NCI-H2029 treated with DMSO at 0.1 percent for 48 hours (cell line): Measurements from ENCODE around the gene P4HB.

Experiments
- DNase-seq: peaks from one replicate; lab custom pipeline; 2025; lab: John Stamatoyannopoulos, UW

The P4HB gene

DNA sequence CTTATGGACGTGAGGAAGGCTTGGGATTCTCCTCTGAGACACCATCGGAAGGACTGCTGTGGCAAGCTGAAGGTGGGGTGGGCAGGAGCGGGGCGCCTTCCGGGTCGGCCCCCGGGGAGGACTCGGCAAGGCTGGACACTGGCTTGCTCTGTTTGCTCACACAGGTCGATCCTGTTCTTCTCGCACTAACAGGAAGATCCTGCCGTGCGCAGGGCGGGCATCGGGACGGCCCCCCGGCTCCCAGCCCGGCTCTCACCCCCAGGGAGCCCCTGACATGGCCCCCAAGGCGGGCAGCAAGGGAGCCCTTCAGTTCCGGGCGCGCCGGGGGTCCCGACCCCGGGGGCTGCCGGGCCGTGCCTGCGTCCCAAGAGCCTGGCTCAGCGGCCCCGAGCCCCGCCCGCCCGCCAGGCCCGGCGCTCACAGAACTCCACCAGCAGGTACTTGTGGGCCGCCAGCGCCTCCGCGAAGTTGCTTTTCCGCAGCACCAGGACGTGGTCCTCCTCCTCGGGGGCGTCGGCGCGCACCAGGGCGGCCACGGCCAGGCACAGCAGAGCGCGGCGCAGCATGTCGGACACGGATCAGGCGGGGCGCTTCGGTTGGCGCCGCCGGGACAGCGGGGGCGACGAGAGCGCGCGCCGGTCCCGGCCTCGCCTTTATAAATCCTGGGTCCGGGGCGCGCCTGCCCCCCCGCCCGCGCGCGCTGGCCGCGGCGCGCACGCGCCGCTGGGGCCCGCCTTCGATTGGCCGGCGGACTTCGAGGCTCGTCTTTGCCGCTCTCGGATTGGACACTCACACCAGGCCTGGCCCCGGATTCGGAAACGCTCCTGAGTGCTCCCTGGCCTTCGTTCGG, at the start of gene P4HB:
P4HB (minus strand) TSS at position 630 of the 850 bp plus-strand sequence; CDS start at position 566, 64 bp downstream.
- DNase-seq, result no peak

- DNase-seq, result no peak
Measured at GRCh38 chr17:81909231-81909630, 48.9 kb upstream of the P4HB start.

DNA sequence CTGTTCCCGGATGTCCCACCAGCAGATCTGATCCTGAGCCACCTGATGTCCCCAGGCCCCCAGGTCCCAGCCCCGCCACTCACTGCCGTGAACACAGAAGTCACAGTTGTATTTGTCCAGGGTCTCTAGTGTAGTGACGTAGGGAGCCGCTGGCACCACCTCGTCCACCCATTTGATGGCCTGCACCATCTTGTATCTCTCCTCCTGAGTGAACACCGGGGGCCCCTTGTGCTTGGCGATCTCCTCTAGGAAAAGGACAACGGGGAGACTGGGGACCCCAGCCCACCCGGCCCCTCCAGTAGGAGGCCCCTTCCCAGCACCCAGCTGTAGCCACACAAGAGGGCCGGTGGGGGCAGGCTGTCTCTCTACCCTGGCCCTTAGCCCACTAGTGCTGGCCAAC, 48.5 kb upstream of the P4HB start:
- DNase-seq, result no peak

GRCh38 chr17:81907219-81908145, 47.1 kb upstream of the P4HB start:
- no peak for DNase-seq

DNA sequence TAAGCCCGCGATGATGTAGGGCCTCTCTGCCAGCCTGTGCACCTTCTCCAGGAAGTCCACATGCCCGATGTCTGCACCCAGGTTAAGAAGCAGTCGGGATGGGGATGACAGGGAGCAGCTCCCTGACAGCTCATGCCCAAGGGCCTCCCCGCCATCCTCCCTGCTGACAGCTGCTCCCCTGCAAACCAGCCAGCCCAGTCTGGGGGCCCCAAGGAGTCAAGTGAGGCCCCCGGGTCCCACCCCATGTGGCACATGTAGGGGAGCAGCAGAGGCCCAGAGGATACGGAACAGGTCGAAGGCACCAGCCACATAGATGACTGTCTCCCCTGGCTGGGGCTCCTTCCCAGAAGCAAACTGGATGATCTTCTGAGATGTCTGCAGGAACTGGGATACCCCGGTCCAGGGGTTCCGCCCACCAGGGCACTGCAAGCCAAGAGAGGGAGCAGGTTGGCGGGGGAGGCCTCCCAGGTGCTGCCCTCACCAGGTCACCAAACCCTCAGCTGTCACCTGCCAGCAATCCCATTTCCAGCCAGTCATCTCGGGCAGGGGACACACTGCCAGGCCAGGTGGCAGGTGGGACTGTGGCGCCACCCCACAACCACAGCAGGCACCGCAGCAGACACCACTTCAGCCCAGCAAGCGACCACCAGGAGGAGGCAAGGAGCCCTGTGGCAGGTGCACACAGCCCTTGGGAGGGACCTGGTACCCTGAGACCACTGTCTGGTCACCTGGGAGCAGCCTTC, 46.3 kb upstream of the P4HB start:
- no peak for DNase-seq

GRCh38 chr17:81905993-81906392, 45.7 kb upstream of the P4HB start:
- no peak for DNase-seq

- no peak for DNase-seq
Measured at GRCh38 chr17:81905424-81905875, 45.1 kb upstream of the P4HB start.

GRCh38 chr17:81904600-81905423, 44.5 kb upstream of the P4HB start:
- no peak for DNase-seq

DNA sequence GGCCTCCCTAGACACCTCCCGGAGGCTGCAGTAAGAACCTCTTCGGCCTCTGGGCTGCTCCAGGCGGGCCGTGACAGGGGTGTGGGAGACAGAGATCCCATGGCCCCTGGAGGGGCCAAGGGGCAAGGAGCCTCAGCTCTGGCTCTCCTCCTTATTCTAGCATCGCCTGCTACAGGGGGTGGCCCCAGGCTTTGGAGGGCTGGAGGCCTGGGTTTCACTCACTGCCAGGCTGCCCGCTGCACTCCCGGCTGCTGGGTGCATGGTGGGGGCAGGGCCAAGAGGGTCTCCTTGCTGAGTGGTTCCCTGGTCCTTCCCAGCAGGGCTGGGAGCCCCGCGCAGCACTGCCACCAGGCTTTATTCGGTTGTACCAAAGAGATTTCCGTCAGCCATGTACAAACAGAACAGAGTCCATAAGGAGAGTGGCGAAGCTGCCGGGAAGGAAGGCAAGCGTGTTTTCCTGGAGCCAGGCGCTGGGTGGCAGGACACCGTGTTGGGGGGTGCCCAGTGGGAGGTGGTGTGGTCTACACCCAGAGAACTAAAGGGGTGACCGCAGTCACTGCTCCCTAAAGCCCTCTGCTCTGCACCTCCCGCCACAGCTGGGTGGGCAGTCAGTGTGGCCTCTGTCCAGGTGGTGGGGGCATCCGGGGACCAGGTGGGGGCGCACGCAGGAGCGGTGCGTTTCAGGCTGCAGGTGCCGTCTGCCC, 43.7 kb upstream of the P4HB start:
- no peak for DNase-seq

DNA sequence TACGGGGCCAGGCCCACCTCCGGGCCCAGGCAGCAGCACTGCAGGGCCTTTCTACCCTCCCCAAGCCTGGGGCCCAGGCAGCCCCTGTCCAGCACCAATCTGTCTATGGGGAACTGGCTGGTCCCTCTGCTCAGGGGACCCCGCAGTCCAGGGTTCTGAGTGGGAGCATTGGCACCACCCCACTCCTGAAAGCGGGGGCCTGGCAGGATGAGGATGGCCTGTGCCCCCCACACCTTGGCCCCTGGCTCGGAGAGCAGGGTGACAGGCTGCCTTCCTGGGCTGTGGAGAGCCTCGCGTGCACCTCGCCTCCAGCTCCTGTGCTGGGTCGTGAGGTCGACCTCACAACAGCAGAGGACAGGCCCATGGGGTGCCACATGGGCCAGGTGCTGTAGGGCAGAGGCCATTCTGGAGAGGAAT, 43.1 kb upstream of the P4HB start:
- DNase-seq, result no peak

DNA sequence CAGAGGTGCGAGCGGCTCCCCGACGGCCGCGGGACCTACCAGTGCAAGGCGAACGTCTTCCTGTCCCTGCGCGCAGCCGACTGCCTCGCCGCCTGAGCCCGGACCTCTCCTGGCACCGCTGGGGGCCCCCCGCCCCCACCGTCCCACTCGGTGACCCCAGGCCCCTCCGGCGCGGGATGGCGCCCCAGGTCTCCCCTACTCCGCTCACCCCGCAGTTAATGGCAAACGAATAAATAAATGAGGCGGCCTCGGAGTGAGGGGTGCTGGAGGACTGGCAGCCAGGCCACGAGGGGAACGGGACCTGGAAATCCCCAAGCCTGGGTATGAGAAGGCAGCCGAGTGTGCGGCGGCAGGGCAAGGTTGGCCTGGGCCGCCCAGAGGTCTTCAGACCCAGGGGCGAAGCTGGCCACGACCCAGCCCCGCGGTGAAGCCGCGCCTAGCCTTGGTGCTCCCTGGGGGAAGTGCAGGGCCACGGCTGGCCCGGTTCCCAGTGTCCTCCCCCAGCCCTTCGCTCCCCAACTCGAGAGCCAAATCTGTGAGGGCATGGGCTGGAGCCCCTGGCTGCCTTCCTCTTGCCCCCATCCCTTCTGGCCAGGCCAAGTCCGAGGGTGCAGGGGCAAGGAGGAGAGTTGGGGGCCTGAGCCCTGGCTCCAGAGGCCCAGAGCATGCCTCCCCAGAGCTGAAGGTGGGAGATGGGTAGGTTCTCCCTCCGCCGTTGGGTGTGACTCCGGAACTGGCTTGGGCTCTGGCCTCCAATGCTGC, 42.5 kb upstream of the P4HB start:
- no peak for DNase-seq

DNA sequence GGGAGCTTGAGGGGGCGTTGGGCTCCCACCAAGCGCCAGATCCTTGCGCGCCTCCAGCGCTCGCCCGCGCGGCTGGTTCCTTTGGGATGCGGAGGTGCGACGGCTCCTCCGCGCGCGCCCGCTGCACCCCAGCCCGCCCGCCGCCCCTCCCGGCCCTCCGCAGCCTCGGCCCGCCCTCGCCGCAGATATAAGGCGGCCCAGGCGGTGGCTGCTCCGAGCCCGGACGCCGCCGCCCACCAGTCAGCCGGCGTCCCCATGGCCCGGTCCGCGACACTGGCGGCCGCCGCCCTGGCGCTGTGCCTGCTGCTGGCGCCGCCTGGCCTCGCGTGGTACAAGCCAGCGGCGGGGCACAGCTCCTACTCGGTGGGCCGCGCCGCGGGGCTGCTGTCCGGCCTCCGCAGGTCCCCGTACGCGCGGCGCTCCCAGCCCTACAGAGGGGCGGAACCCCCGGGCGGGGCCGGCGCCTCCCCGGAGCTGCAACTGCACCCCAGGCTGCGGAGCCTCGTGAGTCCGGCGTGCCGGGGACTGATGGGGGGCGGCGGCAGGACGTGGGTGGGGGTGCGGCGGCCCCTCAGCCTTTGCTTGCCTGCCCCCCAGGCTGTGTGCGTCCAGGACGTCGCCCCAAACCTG, 41.8 kb upstream of the P4HB start, which contains the start of gene NPB:
NPB (plus strand) TSS at position 216 of the 630 bp plus-strand sequence; CDS start at position 256, 40 bp downstream.
- no peak for DNase-seq

DNA sequence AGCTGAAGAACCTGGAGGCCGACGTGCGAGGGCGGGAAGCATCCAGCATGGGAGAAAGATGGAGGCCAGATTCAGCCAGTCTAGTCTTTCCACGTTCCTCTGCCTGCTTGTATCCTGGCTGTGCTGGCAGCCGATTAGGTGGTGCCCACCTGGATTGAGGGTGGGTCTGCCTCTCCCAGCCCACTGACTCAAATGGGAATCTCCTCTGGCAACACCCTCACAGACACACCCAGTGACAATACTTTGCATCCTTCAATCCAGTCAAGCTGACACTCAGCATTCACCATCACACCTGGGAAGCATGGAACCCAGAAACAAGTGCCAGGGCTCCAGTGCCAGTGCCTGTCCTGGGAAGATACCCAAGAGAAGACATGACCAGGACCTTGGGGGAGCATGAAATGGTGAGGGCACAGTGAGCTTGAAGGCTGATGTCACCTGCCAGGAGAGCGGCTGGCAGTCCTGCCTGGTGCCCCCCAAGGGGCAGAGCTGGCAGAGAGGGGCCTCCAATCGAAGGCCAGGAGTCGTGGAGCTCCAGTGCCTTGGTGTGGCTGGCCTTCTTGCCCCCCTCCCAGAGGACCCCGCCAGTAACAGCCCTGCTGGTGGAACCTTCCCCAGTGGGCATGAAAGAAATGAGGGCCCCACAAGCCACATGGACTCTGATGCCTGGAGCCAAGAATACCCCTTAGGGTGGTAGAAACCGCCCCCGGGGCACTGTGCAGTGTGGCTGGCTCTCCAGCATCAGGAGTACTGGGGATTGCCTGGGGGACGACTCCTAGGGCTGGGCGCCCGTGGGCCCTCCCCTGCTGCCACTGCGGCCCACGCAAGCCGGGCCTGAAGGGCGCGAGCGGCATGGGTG, 41.1 kb upstream of the P4HB start:
- DNase-seq, result no peak

GRCh38 chr17:81900181-81900820, 40.0 kb upstream of the P4HB start:
- DNase-seq, result no peak

DNA sequence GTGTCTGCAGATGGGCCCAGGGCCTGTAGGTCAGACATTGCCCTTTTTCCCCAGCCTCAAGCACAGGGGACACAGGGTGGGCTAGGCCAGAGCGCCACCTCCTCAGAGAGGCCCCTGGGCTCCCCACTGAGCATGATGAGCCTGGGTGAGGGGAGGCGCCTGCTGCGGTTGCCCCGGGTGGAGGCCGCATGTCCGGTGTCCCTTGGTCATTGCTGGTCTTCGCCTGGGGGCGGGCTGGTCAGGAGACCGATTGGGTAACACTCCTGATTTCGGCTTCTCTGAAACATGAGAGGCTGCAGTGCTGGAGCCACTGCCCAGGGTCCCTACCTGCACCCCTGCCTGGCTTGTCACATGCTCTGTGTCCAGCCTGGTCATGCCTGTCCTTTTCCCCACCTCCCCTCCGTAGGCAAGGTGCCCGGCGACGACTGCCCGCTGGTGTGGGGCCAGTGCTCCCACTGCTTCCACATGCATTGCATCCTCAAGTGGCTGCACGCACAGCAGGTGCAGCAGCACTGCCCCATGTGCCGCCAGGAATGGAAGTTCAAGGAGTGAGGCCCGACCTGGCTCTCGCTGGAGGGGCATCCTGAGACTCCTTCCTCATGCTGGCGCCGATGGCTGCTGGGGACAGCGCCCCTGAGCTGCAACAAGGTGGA, 39.3 kb upstream of the P4HB start:
- no peak for DNase-seq

GRCh38 chr17:81898885-81899284, 38.5 kb upstream of the P4HB start:
- no peak for DNase-seq
